GM15510 (cell line): ENCODE results near the gene PRKCA.

Experiments
- POLR2A ChIP-seq: IDR thresholded peaks from 3 replicates; pipeline ENCODE4 v1.6.1; 2011; ENCODE audit warnings: borderline replicate concordance; ENCODE audit not compliant: insufficient read length; ENCODE audit errors: extremely low read depth

Gene PRKCA

GRCh38 chr17:66850692-66851091, 548.3 kb downstream of the PRKCA start:
- TF ChIP-seq POLR2A, result no peak

- TF ChIP-seq POLR2A, result no peak
Measured at GRCh38 chr17:66855204-66855603, 552.8 kb downstream of the PRKCA start.

GRCh38 chr17:66858226-66859083, 556.0 kb downstream of the PRKCA start:
- no peak for TF ChIP-seq POLR2A

- TF ChIP-seq POLR2A, result no peak
Measured at GRCh38 chr17:66859353-66859752, 556.9 kb downstream of the PRKCA start.

GRCh38 chr17:66860204-66860603, 557.8 kb downstream of the PRKCA start:
- TF ChIP-seq POLR2A, result no peak
